Mammary epithelial cell (primary cell): ENCODE results near the gene KHK.

Experiments used
- EZH2 ChIP-seq: IDR thresholded peaks from 2 replicates; pipeline ENCODE4 v1.6.1; 2012; ENCODE audit warnings: low read length, inconsistent platforms, borderline replicate concordance
- TF ChIP-seq, protein P1 (sequence below), 2 donors: IDR thresholded peaks in 1 of 2; conservative IDR thresholded peaks in 1 of 2; 2 replicates each; pipeline ENCODE4 v1.5.1; 2011 to 2012; ENCODE audit warnings: inconsistent platforms in 2 of 2, low read length in 2 of 2, mild to moderate bottlenecking in 2 of 2, control low read depth in 1 of 2, low read depth in 1 of 2; ENCODE audit not compliant: insufficient read depth in 1 of 2; ENCODE audit errors: extremely low read depth in 1 of 2

- TF ChIP-seq, protein P1, sequence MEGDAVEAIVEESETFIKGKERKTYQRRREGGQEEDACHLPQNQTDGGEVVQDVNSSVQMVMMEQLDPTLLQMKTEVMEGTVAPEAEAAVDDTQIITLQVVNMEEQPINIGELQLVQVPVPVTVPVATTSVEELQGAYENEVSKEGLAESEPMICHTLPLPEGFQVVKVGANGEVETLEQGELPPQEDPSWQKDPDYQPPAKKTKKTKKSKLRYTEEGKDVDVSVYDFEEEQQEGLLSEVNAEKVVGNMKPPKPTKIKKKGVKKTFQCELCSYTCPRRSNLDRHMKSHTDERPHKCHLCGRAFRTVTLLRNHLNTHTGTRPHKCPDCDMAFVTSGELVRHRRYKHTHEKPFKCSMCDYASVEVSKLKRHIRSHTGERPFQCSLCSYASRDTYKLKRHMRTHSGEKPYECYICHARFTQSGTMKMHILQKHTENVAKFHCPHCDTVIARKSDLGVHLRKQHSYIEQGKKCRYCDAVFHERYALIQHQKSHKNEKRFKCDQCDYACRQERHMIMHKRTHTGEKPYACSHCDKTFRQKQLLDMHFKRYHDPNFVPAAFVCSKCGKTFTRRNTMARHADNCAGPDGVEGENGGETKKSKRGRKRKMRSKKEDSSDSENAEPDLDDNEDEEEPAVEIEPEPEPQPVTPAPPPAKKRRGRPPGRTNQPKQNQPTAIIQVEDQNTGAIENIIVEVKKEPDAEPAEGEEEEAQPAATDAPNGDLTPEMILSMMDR (conservative IDR thresholded peaks at IDR 0.05 in 1 of 2, IDR thresholded peaks at IDR 0.05 in 1 of 2; ENCODE audit: extremely low read depth in 1 of 2, insufficient read depth in 1 of 2, low read depth in 1 of 2, low read length in 2 of 2): no peak
- no peak for TF ChIP-seq EZH2
Measured at GRCh38 chr2:27091746-27092695, 5.4 kb downstream of the KHK start.
